K562 (cell line): ENCODE data around the gene PEX11A. TPM values are rescaled to one million over a fixed set of nuclear protein-coding genes. Genes with fewer than 3 reads are reported as not detected.

ENCODE experiments used
- ATAC-seq: fragments of 200-7000 bp; cut with Tn5 transposase; 3 replicates; pipeline ENCODE4 v1.9.1; 2020; ENCODE audit warnings: moderate library complexity
- BruUV-seq: library from RNA; stranded (reverse); fragments of 400-500 nt; replicated peaks from 2 replicates; lab custom pipeline; 2021; lab: Mats Ljungman, UMichigan
- CTCF ChIA-PET: fragments of 300-600 bp; formaldehyde crosslinking; extraction: SDS; loops from one replicate; lab custom pipeline; 2021; ENCODE audit warnings: low intra/inter-chr PET ratio; lab: Yijun Ruan, JAX
- POLR2A ChIA-PET: fragments of 300-600, 350-650 bp; sonication (Branson Sonifier 250); formaldehyde crosslinking; extraction: SDS; loops from one replicate; lab custom pipeline; 2021; ENCODE audit warnings: antibody characterized with exemption, inconsistent platforms; lab: Yijun Ruan, JAX
- DNase-seq, 4 experiments: peaks; one replicate each; pipeline versions ENCODE4 v3.0.0 to v3.0.0-alpha.2; 2011 to 2018; ENCODE audit warnings: low spot score in 3 of 4, mixed read lengths in 3 of 4; ENCODE audit errors: extremely low read depth in 1 of 4
- FAIRE-seq: peaks from 2 replicates; lab custom pipeline; 2011; peaks lifted over from hg19 to GRCh38; lab: Jason Lieb, UNC
- H2AFZ ChIP-seq: 2 replicates; pipeline ENCODE4 v1.6.0; 2011; ENCODE audit warnings: low read depth, low read length, control low read depth, inconsistent platforms
- H3K27ac ChIP-seq: fragments of 200-600 bp; 3 replicates; pipeline ENCODE4 v1.8.0; 2011; ENCODE audit warnings: low read depth, mild to moderate bottlenecking, control low read depth, inconsistent platforms, low read length, moderate library complexity, mixed read lengths; ENCODE audit errors: extremely low read depth
- H3K27me3 ChIP-seq, 2 experiments: fragments of 300-600 bp in 1 of 2; 2 replicates in 1 of 2; 3 replicates in 1 of 2; pipeline versions ENCODE4 v1.6.0 to v1.8.0; 2011; ENCODE audit warnings: inconsistent platforms in 2 of 2, low read length in 2 of 2, mild to moderate bottlenecking in 1 of 2, mixed read lengths in 1 of 2, moderate library complexity in 1 of 2; ENCODE audit not compliant: control insufficient read depth in 2 of 2, insufficient read depth in 2 of 2
- H3K36me3 ChIP-seq: fragments of 300-600 bp; 3 replicates; pipeline ENCODE4 v1.8.0; 2011; ENCODE audit warnings: mild to moderate bottlenecking, low read length, inconsistent platforms; ENCODE audit not compliant: control insufficient read depth, insufficient read depth
- H3K4me1 ChIP-seq, 2 experiments: fragments of 200-600 bp in 1 of 2; replicated peaks in 1 of 2; 2 replicates in 1 of 2; 3 replicates in 1 of 2; pipeline versions ENCODE4 v1.5.1 to v1.8.0; 2011; ENCODE audit warnings: inconsistent platforms in 2 of 2, low read length in 2 of 2, mild to moderate bottlenecking in 1 of 2, mixed read lengths in 1 of 2, moderate library complexity in 1 of 2; ENCODE audit not compliant: control insufficient read depth in 2 of 2, insufficient read depth in 2 of 2
- H3K4me2 ChIP-seq: 2 replicates; pipeline ENCODE4 v1.6.1; 2011; ENCODE audit warnings: low read length, control low read depth, inconsistent platforms, mixed read lengths; ENCODE audit not compliant: insufficient read depth
- H3K4me3 ChIP-seq: fragments of 200-600 bp; sonication (generic), shearing (Covaris generic); 2 replicates; pipeline ENCODE4 v1.5.1; 2016; ENCODE audit warnings: control low read depth, inconsistent platforms
- H3K79me2 ChIP-seq: fragments of 200-600 bp; 3 replicates; pipeline ENCODE4 v1.8.0; 2011; ENCODE audit warnings: low read length, inconsistent platforms; ENCODE audit not compliant: control insufficient read depth, insufficient read depth
- H3K9ac ChIP-seq, 2 experiments: 2 replicates each; pipeline versions ENCODE4 v1.6.0 to v1.6.1; 2011; ENCODE audit warnings: low read depth in 2 of 2, low read length in 2 of 2, control low read depth in 1 of 2, inconsistent platforms in 1 of 2, mild to moderate bottlenecking in 1 of 2, mixed read lengths in 1 of 2; ENCODE audit not compliant: insufficient read depth in 1 of 2
- H3K9me1 ChIP-seq: one replicate; pipeline ENCODE4 v1.6.0; 2011; ENCODE audit warnings: inconsistent platforms, mild to moderate bottlenecking, low read length, moderate library complexity; ENCODE audit not compliant: control insufficient read depth, insufficient read depth
- H3K9me3 ChIP-seq: replicated peaks from 2 replicates; pipeline ENCODE4 v1.5.1; 2011; ENCODE audit warnings: low read depth, low read length, inconsistent platforms; ENCODE audit not compliant: control insufficient read depth, insufficient read depth
- H4K20me1 ChIP-seq: replicated peaks from 2 replicates; pipeline ENCODE4 v1.6.1; 2011; ENCODE audit warnings: low read length, inconsistent platforms, mixed read lengths; ENCODE audit not compliant: control insufficient read depth, insufficient read depth
- BACH1 ChIP-seq: fragments of 200-800 bp; sonication (Bioruptor generic); IDR thresholded peaks from 2 replicates; pipeline ENCODE4 v1.6.1; 2016; ENCODE audit warnings: missing genetic modification characterization, missing compliant biosample characterization
- GABPB1 ChIP-seq: sonication (generic); formaldehyde crosslinking; IDR thresholded peaks from 2 replicates; pipeline ENCODE4 v1.8.0; 2022; ENCODE audit warnings: mild to moderate bottlenecking, missing genetic modification reagents
- HMGN3 ChIP-seq: IDR thresholded peaks from 2 replicates; pipeline ENCODE4 v1.6.1; 2011; ENCODE audit warnings: borderline replicate concordance, low read depth, mild to moderate bottlenecking, mixed read lengths, low read length; ENCODE audit not compliant: insufficient read length; ENCODE audit errors: extremely low read depth
- MCM7 ChIP-seq, 2 experiments: fragments of 450-650 bp; IDR thresholded peaks; 2 replicates each; pipeline ENCODE4 v1.6.1; 2016 to 2018
- MEF2A ChIP-seq: IDR thresholded peaks from 2 replicates; pipeline ENCODE4 v1.6.1; 2011; ENCODE audit warnings: low read depth, mild to moderate bottlenecking, low read length, moderate library complexity; ENCODE audit not compliant: control insufficient read depth
- RB1 ChIP-seq: fragments of 450-650 bp; IDR thresholded peaks from 2 replicates; pipeline ENCODE4 v1.6.1; 2017; ENCODE audit warnings: low read depth, mild to moderate bottlenecking
- RBBP5 ChIP-seq: fragments of 200-600 bp; sonication (generic); IDR thresholded peaks from 2 replicates; pipeline ENCODE4 v1.6.1; 2012; ENCODE audit warnings: borderline replicate concordance, mild to moderate bottlenecking, low read length, control low read depth, inconsistent platforms; ENCODE audit not compliant: insufficient read depth, poor library complexity, severe bottlenecking
- RBM17 ChIP-seq: fragments of 200-400 bp; formaldehyde crosslinking; IDR thresholded peaks from 2 replicates; pipeline ENCODE4 v1.6.1; 2017; ENCODE audit warnings: low read depth, mild to moderate bottlenecking, low read length, borderline replicate concordance
- SMC3 ChIP-seq: conservative IDR thresholded peaks from 2 replicates; pipeline ENCODE4 v1.6.1; 2011; ENCODE audit warnings: low read depth, low read length, improper control_type of control experiment; ENCODE audit not compliant: insufficient read depth
- ZBTB40 ChIP-seq, 2 experiments: fragments of 450-650 bp in 1 of 2; sonication (generic) in 1 of 2; formaldehyde crosslinking in 1 of 2; IDR thresholded peaks; 2 replicates each; pipeline versions ENCODE4 v1.7.1 to v1.9.0; 2016 to 2022; ENCODE audit warnings: inconsistent platforms in 1 of 2, mild to moderate bottlenecking in 1 of 2, missing genetic modification reagents in 1 of 2
- ZBTB7A ChIP-seq: IDR thresholded peaks from 2 replicates; pipeline ENCODE4 v1.6.1; 2011; ENCODE audit warnings: low read depth, mild to moderate bottlenecking, low read length, moderate library complexity, borderline replicate concordance; ENCODE audit not compliant: control insufficient read depth
- WGBS: fragments of 100-300 bp; shearing (Covaris generic); methylation state at CpG from one replicate; pipeline ENCODE4 v1.1.6; 2016; ENCODE audit warnings: low coverage, mixed read lengths; ENCODE audit not compliant: insufficient coverage; ENCODE audit errors: missing lambda C conversion rate; 5-methylcytosine and 5-hydroxymethylcytosine counted together
- in situ Hi-C: fragments of 300-500 bp; cut with MboI; formaldehyde crosslinking; loops from 4 replicates; pipeline ENCODE4 v1.15.0; 2018; ENCODE audit warnings: inconsistent platforms, mixed read lengths
- intact Hi-C: fragments of 100-400 bp; cut with micrococcal nuclease; formaldehyde crosslinking; loops from 2 replicates; pipeline ENCODE4 v1.14.2; 2022
- polyA plus RNA-seq, 8 experiments: library from polyadenylated mRNA; depleted of rRNA in 4 of 8; stranded (reverse) in 5 of 8; unstranded in 3 of 8; fragments of >200 nt; fragmentation: Nextera tagmentation in 2 of 8; fragmentation: Illumina TruSeq in 1 of 8; extraction: Ambion mirVana in 2 of 8; extraction: Trizol in 1 of 8; gene quantifications; 2 replicates each; pipeline versions ENCODE4 v1.2.1 to v1.2.3, GENCODE V29; 2011 to 2014; ENCODE audit warnings: inconsistent platforms in 1 of 8, missing spikeins in 1 of 8
- total RNA-seq, 7 experiments: library from RNA; depleted of rRNA in 6 of 7; stranded (reverse); fragments of >200 nt in 6 of 7; fragmentation: Illumina TruSeq in 2 of 7; extraction: Trizol in 2 of 7; gene quantifications; 2 replicates each; pipeline versions ENCODE4 v1.2.1 to v1.2.3, GENCODE V29; 2011 to 2021; ENCODE audit warnings: low replicate concordance in 1 of 7

PEX11A gene
- total and polyA plus RNA-seq, 9 of the 15 experiments (the other 6 are each of a cell fraction or from before 2014, with no cell fraction given) = not detected

DNA sequence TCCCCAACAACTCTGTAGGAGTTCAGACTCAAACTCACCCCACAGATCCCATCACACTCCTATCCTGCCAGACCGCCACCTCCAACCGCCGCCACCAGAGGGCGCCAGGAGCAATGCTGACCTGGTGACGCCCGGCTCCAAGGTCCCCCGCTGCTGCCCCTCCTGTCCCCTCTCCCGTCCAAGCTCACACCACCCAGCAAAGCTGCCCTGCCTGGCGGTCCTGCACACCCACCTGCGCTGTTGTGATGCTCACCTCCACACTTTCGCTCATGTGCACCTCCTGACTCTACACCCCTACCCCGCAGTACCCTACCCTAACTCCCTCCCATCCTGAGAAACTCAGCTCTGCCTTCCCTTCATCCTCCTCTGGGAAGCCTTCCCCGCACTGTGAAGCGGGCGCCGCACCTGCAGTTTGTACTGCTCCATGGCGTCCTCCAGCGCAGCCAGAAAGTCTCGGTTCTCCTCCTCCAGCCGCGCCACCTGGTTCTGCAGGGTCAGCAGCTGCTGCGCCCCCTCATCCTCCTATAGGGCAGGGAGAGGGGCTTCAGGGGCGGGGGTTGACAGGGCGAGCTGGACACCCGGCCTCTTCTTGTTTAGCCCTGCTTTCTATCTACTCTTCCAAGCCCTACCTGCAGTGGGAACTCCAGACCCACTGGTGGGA is 43.2 kb downstream of the PEX11A start:
- Histone ChIP-seq H3K4me1 (peaks cover 0 to 14% of the 10 kb centered on the region in 2 experiments; a peak in 2 of 5 replicates), H4K20me1 (no peaks in the 10 kb centered on the region), H3K36me3 (no peaks in the 10 kb centered on the region), H3K4me2 (peak overlapping the region; percentile 65), H3K27ac (no peak overlapping the region), H3K9me3 (no peaks in the 10 kb centered on the region), H3K9ac (peak overlapping the region in 1 of 2 experiments; percentile 73; a peak in 2 of 4 replicates), H3K4me3 (no peak overlapping the region), H2AFZ (peak overlapping the region; percentile 56), H3K27me3 (peaks cover 0 to 4% of the 10 kb centered on the region in 2 experiments; a peak in 1 of 5 replicates), H3K9me1 (no peaks in the 10 kb centered on the region), H3K79me2 (no peaks in the 10 kb centered on the region)
- ATAC-seq = peak; percentile 97
- DNase-seq = peak; percentile 77 to 85 (median 84)
- in situ Hi-C loops (no loop called here), intact Hi-C loops (no loop called here)
- no TSS peak for BruUV-seq
- peak; percentile 84 for FAIRE-seq
- POLR2A ChIA-PET = interaction anchor here (0.6 to 0.7 kb wide), 2 partner anchors 17 to 158 kb away, joined by 3 read pairs; no protein-coding TSS in a partner anchor
- 22% methylated on average over 24 of the region's 25 CpGs for WGBS
- CTCF ChIA-PET = interaction anchor here (1.4 kb wide), 1 partner anchor 228 kb away, joined by 3 read pairs; no protein-coding TSS in a partner anchor
- TF ChIP-seq RBBP5 (no peak), MEF2A (no peak), RBM17 (no peak), HMGN3 (no peak), RB1 (peak; percentile 17; the same call in 1 of the 2 replicates), MCM7 (IDR thresholded peaks at IDR 0.05) (no peak), ZBTB7A (peak; percentile 40; the same call in 1 of the 2 replicates), BACH1 (tag) (no peak), SMC3 (peak; percentile 55), GABPB1 (CRISPR knock-in tag) (no peak), ZBTB40 (IDR thresholded peaks at IDR 0.05) (no peak), ZBTB40 (CRISPR knock-in tag; IDR thresholded peaks at IDR 0.05) (no peak)
